IMR-90 (cell line): ENCODE results near the gene PCDH1. TPM values are rescaled to one million over a fixed set of nuclear protein-coding genes. Genes with fewer than 3 reads are reported as not detected.

Source experiments
- ATAC-seq: fragments of 200-7000 bp; cut with Tn5 transposase; 2 replicates; pipeline ENCODE4 v1.9.1; 2020; ENCODE audit warnings: low read depth, mild to moderate bottlenecking, moderate library complexity
- BruUV-seq: library from RNA; stranded (reverse); fragments of 400-500 nt; replicated peaks from 2 replicates; lab custom pipeline; 2021; lab: Mats Ljungman, UMichigan
- CTCF ChIA-PET: fragments of 300-600 bp; formaldehyde crosslinking; extraction: SDS; loops from one replicate; lab custom pipeline; 2021; ENCODE audit warnings: antibody characterized with exemption; lab: Yijun Ruan, JAX
- POLR2A ChIA-PET: fragments of 300-600 bp; sonication (Branson Sonifier 250); formaldehyde crosslinking; loops from one replicate; lab custom pipeline; 2022; ENCODE audit warnings: antibody characterized with exemption; ENCODE audit not compliant: unreplicated experiment; lab: Charles Lee
- DNase-seq: peaks from one replicate; pipeline ENCODE4 v3.0.0; 2013
- H2AFZ ChIP-seq: replicated peaks from 2 replicates; pipeline ENCODE3; 2013; ENCODE audit warnings: low read length, mild to moderate bottlenecking; ENCODE audit not compliant: poor library complexity
- H2AK5ac ChIP-seq: 2 replicates; pipeline ENCODE4 v1.6.1; 2013; ENCODE audit warnings: low read depth, low read length, inconsistent platforms
- H2AK9ac ChIP-seq: replicated peaks from 2 replicates; pipeline ENCODE3; 2013; ENCODE audit warnings: mild to moderate bottlenecking, low read depth, low read length, moderate library complexity; ENCODE audit not compliant: poor library complexity
- H2BK120ac ChIP-seq: 2 replicates; pipeline ENCODE4 v1.6.1; 2013; ENCODE audit warnings: low read depth, low read length, inconsistent platforms
- H2BK15ac ChIP-seq: 3 replicates; pipeline ENCODE4 v1.6.1; 2013; ENCODE audit warnings: low read depth, low read length, inconsistent platforms
- H2BK20ac ChIP-seq: 2 replicates; pipeline ENCODE4 v1.6.1; 2013; ENCODE audit warnings: low read depth, mild to moderate bottlenecking, inconsistent platforms, low read length, moderate library complexity
- H2BK5ac ChIP-seq: 2 replicates; pipeline ENCODE4 v1.6.1; 2013; ENCODE audit warnings: mild to moderate bottlenecking, low read depth, low read length, inconsistent platforms; ENCODE audit not compliant: poor library complexity, severe bottlenecking
- H3K14ac ChIP-seq: replicated peaks from 2 replicates; pipeline ENCODE4 v1.6.1; 2013; ENCODE audit warnings: low read depth, low read length, inconsistent platforms
- H3K18ac ChIP-seq: 2 replicates; pipeline ENCODE4 v1.6.1; 2013; ENCODE audit warnings: low read depth, low read length, control low read depth
- H3K23ac ChIP-seq: 2 replicates; pipeline ENCODE4 v1.6.1; 2013; ENCODE audit warnings: low read depth, low read length, inconsistent platforms
- H3K27ac ChIP-seq: 2 replicates; pipeline ENCODE4 v1.5.1; 2013; ENCODE audit warnings: mild to moderate bottlenecking, control low read depth, low read length; ENCODE audit not compliant: insufficient read depth
- H3K27me3 ChIP-seq: 2 replicates; pipeline ENCODE4 v1.6.1; 2013; ENCODE audit warnings: low read length; ENCODE audit not compliant: control insufficient read depth, insufficient read depth
- H3K36me3 ChIP-seq: 2 replicates; pipeline ENCODE4 v1.6.1; 2013; ENCODE audit warnings: low read length, mixed read lengths; ENCODE audit not compliant: control insufficient read depth, insufficient read depth
- H3K4ac ChIP-seq: 2 replicates; pipeline ENCODE4 v1.6.1; 2013; ENCODE audit warnings: low read depth, low read length, inconsistent platforms
- H3K4me1 ChIP-seq: 2 replicates; pipeline ENCODE4 v1.6.1; 2013; ENCODE audit warnings: low read length, mixed read lengths; ENCODE audit not compliant: control insufficient read depth, insufficient read depth
- H3K4me2 ChIP-seq: 2 replicates; pipeline ENCODE4 v1.6.1; 2013; ENCODE audit warnings: low read depth, mild to moderate bottlenecking, control low read depth, low read length, moderate library complexity
- H3K4me3 ChIP-seq: 2 replicates; pipeline ENCODE4 v1.5.1; 2013; ENCODE audit warnings: low read depth, mild to moderate bottlenecking, control low read depth, low read length, moderate library complexity; ENCODE audit not compliant: insufficient read depth
- H3K56ac ChIP-seq: 2 replicates; pipeline ENCODE4 v1.6.1; 2013; ENCODE audit warnings: low read length, inconsistent platforms; ENCODE audit not compliant: insufficient read depth; ENCODE audit errors: extremely low read depth
- H3K79me1 ChIP-seq, 2 experiments: 2 replicates each; pipeline ENCODE4 v1.6.1; 2013; ENCODE audit warnings: low read length in 2 of 2, inconsistent platforms in 1 of 2, low read depth in 1 of 2
- H3K9ac ChIP-seq: 2 replicates; pipeline ENCODE4 v1.6.1; 2013; ENCODE audit warnings: low read depth, low read length, control low read depth
- H3K9me1 ChIP-seq: 2 replicates; pipeline ENCODE4 v1.6.1; 2013; ENCODE audit warnings: low read length, inconsistent platforms; ENCODE audit not compliant: insufficient read depth
- H3K9me3 ChIP-seq: 2 replicates; pipeline ENCODE4 v1.6.1; 2013; ENCODE audit warnings: low read length; ENCODE audit not compliant: control insufficient read depth, insufficient read depth
- H4K20me1 ChIP-seq: 2 replicates; pipeline ENCODE4 v1.6.1; 2013; ENCODE audit warnings: low read length, inconsistent platforms; ENCODE audit not compliant: insufficient read depth
- H4K5ac ChIP-seq: 2 replicates; pipeline ENCODE4 v1.6.1; 2013; ENCODE audit warnings: mild to moderate bottlenecking, low read depth, low read length, control low read depth
- H4K8ac ChIP-seq, 2 experiments: 2 replicates each; pipeline ENCODE4 v1.6.1; 2013; ENCODE audit warnings: low read depth in 2 of 2, low read length in 2 of 2, control low read depth in 1 of 2, inconsistent platforms in 1 of 2
- H4K91ac ChIP-seq: 2 replicates; pipeline ENCODE4 v1.6.1; 2013; ENCODE audit warnings: low read depth, low read length, inconsistent platforms; ENCODE audit not compliant: insufficient read depth
- CEBPB ChIP-seq: IDR thresholded peaks from 2 replicates; pipeline ENCODE4 v1.6.1; 2012; ENCODE audit warnings: low read depth, low read length, improper control_type of control experiment
- MAFK ChIP-seq: IDR thresholded peaks from 2 replicates; pipeline ENCODE4 v1.6.1; 2012; ENCODE audit warnings: low read depth, low read length, improper control_type of control experiment
- MAZ ChIP-seq: IDR thresholded peaks from 2 replicates; pipeline ENCODE4 v1.6.1; 2012; ENCODE audit warnings: low read depth, mild to moderate bottlenecking, low read length, improper control_type of control experiment, moderate library complexity, borderline replicate concordance
- MXI1 ChIP-seq: IDR thresholded peaks from 2 replicates; pipeline ENCODE4 v1.6.1; 2012; ENCODE audit warnings: low read depth, mild to moderate bottlenecking, low read length, moderate library complexity, borderline replicate concordance
- POLR2A ChIP-seq: IDR thresholded peaks from 2 replicates; pipeline ENCODE4 v1.6.1; 2012; ENCODE audit warnings: mild to moderate bottlenecking, low read depth, low read length
- RAD21 ChIP-seq: IDR thresholded peaks from 2 replicates; pipeline ENCODE4 v1.6.1; 2012; ENCODE audit warnings: low read length, improper control_type of control experiment
- RCOR1 ChIP-seq: IDR thresholded peaks from 2 replicates; pipeline ENCODE4 v1.6.1; 2012; ENCODE audit warnings: mild to moderate bottlenecking, low read length, improper control_type of control experiment; ENCODE audit not compliant: insufficient replicate concordance
- WGBS, 2 experiments: methylation state at CpG; one replicate each; pipeline versions ENCODE4 v1.1.5 to v1.1.7; 2013; ENCODE audit warnings: missing lambda C conversion rate in 2 of 2; ENCODE audit not compliant: insufficient read length in 1 of 2; ENCODE audit errors: extremely low coverage in 2 of 2; 5-methylcytosine and 5-hydroxymethylcytosine counted together
- dilution Hi-C: fragments of 300-500 bp; cut with HindIII; formaldehyde crosslinking; loops from one replicate; pipeline ENCODE4 v1.14.3; 2018; ENCODE audit warnings: low sequenced_read_pairs; ENCODE audit not compliant: unreplicated experiment
- in situ Hi-C: fragments of 300-500 bp; cut with MboI; formaldehyde crosslinking; loops from 3 replicates; pipeline ENCODE4 v1.14.3; 2019; ENCODE audit warnings: low sequenced_read_pairs, inconsistent platforms, mixed read lengths
- intact Hi-C: fragments of 100-400 bp; cut with micrococcal nuclease; formaldehyde crosslinking; loops from 2 replicates; pipeline ENCODE4 v1.10.0; 2022
- polyA plus RNA-seq, 3 experiments: library from polyadenylated mRNA; depleted of rRNA; stranded (reverse); fragments of >200 nt; gene quantifications; 2 replicates each; pipeline ENCODE4 v1.2.3, GENCODE V29; 2012; ENCODE audit warnings: low replicate concordance in 1 of 3
- total RNA-seq: library from RNA; depleted of rRNA; stranded (reverse); fragments of >200 nt; gene quantifications from 2 replicates; pipeline ENCODE4 v1.2.3, GENCODE V29; 2012
- TF ChIP-seq, protein P1 (sequence below): fragments of 150-350 bp; IDR thresholded peaks from 2 replicates; pipeline ENCODE4 v1.6.1; 2016; ENCODE audit warnings: low read depth, mild to moderate bottlenecking, low read length, moderate library complexity, borderline replicate concordance
- TF ChIP-seq, protein P2 (sequence below): fragments of 150-350 bp; IDR thresholded peaks from 2 replicates; pipeline ENCODE4 v1.6.1; 2017; ENCODE audit warnings: mild to moderate bottlenecking, antibody characterized with exemption, low read length, low read depth
- TF ChIP-seq, protein P3 (sequence below): conservative IDR thresholded peaks from 2 replicates; pipeline ENCODE4 v1.5.1; 2012; ENCODE audit warnings: mild to moderate bottlenecking, low read depth, low read length, improper control_type of control experiment

PCDH1 gene
- total and polyA plus RNA-seq, 2 of the 4 experiments (the other 2 are of a cell fraction), result 0.74 to 0.90 TPM

DNA sequence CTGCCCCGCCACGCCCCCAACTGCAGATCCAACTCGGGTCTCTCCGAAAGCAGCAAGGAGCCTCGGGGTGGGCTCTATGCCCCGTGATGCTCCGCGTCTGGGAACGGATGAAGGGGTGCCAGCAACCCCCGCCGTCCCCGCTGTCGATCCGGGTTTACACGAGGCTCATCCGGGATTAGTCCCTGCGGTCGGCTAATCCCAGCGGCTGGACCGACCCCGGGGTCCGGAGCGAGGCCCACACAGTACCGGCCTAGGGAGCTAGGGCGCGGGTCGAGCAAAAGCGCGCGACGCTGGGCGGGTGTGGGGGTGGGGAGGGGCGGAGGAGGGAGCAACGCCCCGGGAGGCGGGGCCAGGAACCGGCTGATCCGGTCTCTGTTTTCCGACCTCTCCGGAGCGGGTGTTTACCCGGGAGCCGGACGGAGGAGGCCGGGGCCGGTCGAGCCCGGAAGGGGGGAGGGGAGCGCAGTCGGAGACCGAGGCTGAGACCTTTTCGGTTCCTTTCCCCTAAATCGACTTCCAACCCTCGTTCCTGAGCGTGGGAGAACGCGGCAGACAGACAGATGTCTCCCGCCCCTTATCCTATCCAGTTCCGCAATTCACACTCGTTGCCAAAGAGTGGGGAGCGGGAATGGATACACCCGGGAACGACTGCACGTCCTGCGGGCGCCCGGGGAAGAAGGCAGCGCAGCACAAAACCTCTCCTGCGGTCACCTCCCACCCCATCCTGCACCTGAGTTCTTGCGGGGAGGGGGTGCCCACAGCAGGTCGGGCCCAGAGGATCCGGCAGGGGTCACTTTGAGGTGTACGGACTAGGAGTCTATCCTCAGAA lies 28.6 kb downstream of the PCDH1 start:
- Histone ChIP-seq H4K8ac (peak overlapping the region; percentile 80 to 96), H3K9me3 (no peaks in the 10 kb centered on the region), H3K27ac (peak overlapping the region; percentile 92), H2BK15ac (peak overlapping the region; percentile 53; the same call in 2 of the 3 replicates), H2AK5ac (peak overlapping the region; percentile 83), H4K91ac (peak overlapping the region; percentile 94), H3K4me2 (peak overlapping the region; percentile 90), H3K4me3 (peak overlapping the region; percentile 66), H4K5ac (peak overlapping the region; percentile 92), H4K20me1 (no peaks in the 10 kb centered on the region), H3K27me3 (no peaks in the 10 kb centered on the region), H3K23ac (peak overlapping the region; percentile 97), H3K4me1 (peaks cover 4% of the 10 kb centered on the region), H3K9me1 (peaks cover 8% of the 10 kb centered on the region), H3K36me3 (no peaks in the 10 kb centered on the region), H3K14ac (peak overlapping the region; percentile 100), H2AK9ac (peak overlapping the region; percentile 96), H3K56ac (peak overlapping the region; percentile 88), H2BK20ac (peak overlapping the region; percentile 63; the same call in 1 of the 2 replicates), H3K4ac (peak overlapping the region; percentile 99), H3K9ac (peak overlapping the region; percentile 86), H2BK5ac (peak overlapping the region; percentile 84), H3K18ac (peak overlapping the region; percentile 90), H2BK120ac (peak overlapping the region; percentile 90), H2AFZ (peak overlapping the region; percentile 95), H3K79me1 (0 out of 4 replicates have a peak, but pooled peaks cover 0 to 3% of the 10 kb centered on the region in 2 experiments)
- WGBS, 2 experiments, result 1% methylated on average over 23 of the region's 73 CpGs; no CpG with 5 or more reads in 1 of the 2 experiments
- dilution Hi-C loops (no loop called here), in situ Hi-C loops (no loop called here), intact Hi-C loops (no loop called here)
- ATAC-seq (peak; percentile 94), DNase-seq (peak; percentile 51)
- CTCF ChIA-PET, result interaction anchor here (0.6 to 0.9 kb wide), 2 partner anchors 92 to 147 kb away, joined by 3 read pairs; no protein-coding TSS in a partner anchor
- TF ChIP-seq, protein P1, sequence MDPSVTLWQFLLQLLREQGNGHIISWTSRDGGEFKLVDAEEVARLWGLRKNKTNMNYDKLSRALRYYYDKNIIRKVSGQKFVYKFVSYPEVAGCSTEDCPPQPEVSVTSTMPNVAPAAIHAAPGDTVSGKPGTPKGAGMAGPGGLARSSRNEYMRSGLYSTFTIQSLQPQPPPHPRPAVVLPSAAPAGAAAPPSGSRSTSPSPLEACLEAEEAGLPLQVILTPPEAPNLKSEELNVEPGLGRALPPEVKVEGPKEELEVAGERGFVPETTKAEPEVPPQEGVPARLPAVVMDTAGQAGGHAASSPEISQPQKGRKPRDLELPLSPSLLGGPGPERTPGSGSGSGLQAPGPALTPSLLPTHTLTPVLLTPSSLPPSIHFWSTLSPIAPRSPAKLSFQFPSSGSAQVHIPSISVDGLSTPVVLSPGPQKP, result no peak
- TF ChIP-seq RAD21 (no peak), CEBPB (peak; percentile 38; the same call in 1 of the 2 replicates), MAZ (peak; percentile 62; the same call in 1 of the 2 replicates), MXI1 (no peak), RCOR1 (no peak), POLR2A (peak; percentile 51; the same call in 1 of the 2 replicates), MAFK (no peak)
- TF ChIP-seq, protein P2, sequence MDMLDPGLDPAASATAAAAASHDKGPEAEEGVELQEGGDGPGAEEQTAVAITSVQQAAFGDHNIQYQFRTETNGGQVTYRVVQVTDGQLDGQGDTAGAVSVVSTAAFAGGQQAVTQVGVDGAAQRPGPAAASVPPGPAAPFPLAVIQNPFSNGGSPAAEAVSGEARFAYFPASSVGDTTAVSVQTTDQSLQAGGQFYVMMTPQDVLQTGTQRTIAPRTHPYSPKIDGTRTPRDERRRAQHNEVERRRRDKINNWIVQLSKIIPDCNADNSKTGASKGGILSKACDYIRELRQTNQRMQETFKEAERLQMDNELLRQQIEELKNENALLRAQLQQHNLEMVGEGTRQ, result no peak
- TF ChIP-seq, protein P3, sequence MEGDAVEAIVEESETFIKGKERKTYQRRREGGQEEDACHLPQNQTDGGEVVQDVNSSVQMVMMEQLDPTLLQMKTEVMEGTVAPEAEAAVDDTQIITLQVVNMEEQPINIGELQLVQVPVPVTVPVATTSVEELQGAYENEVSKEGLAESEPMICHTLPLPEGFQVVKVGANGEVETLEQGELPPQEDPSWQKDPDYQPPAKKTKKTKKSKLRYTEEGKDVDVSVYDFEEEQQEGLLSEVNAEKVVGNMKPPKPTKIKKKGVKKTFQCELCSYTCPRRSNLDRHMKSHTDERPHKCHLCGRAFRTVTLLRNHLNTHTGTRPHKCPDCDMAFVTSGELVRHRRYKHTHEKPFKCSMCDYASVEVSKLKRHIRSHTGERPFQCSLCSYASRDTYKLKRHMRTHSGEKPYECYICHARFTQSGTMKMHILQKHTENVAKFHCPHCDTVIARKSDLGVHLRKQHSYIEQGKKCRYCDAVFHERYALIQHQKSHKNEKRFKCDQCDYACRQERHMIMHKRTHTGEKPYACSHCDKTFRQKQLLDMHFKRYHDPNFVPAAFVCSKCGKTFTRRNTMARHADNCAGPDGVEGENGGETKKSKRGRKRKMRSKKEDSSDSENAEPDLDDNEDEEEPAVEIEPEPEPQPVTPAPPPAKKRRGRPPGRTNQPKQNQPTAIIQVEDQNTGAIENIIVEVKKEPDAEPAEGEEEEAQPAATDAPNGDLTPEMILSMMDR, result no peak
- BruUV-seq, result no TSS peak
- POLR2A ChIA-PET, result interaction anchor here (0.5 to 0.6 kb wide), 2 partner anchors 28 to 40 kb away, joined by 3 read pairs; no protein-coding TSS in a partner anchor
